H9 (cell line): ENCODE data around the gene GFRA1. TPM values are rescaled to one million over a fixed set of nuclear protein-coding genes. Genes with fewer than 3 reads are reported as not detected.

ENCODE experiments used
- DNase-seq: peaks from one replicate; pipeline ENCODE4 v3.0.0-alpha.2; 2017
- H2AFZ ChIP-seq: one replicate; pipeline ENCODE4 v1.6.1; 2013; ENCODE audit warnings: mild to moderate bottlenecking, low read length, control low read depth, moderate library complexity
- H2AK5ac ChIP-seq: 2 replicates; pipeline ENCODE4 v1.6.1; 2013; ENCODE audit warnings: low read length, control low read depth, mixed read lengths; ENCODE audit not compliant: insufficient read length
- H2BK120ac ChIP-seq: one replicate; pipeline ENCODE4 v1.6.1; 2013; ENCODE audit warnings: low read depth, mild to moderate bottlenecking, low read length, control low read depth, inconsistent platforms; ENCODE audit not compliant: poor library complexity, severe bottlenecking
- H2BK12ac ChIP-seq: 2 replicates; pipeline ENCODE4 v1.6.1; 2013; ENCODE audit warnings: low read length, control low read depth, mixed read lengths, low read depth; ENCODE audit not compliant: insufficient read length
- H2BK15ac ChIP-seq: 2 replicates; pipeline ENCODE4 v1.6.1; 2013; ENCODE audit warnings: low read depth, low read length, control low read depth
- H2BK20ac ChIP-seq: one replicate; pipeline ENCODE4 v1.6.1; 2013; ENCODE audit warnings: low read depth, mild to moderate bottlenecking, low read length, control low read depth, inconsistent platforms; ENCODE audit not compliant: poor library complexity, severe bottlenecking
- H2BK5ac ChIP-seq: 2 replicates; pipeline ENCODE4 v1.6.1; 2013; ENCODE audit warnings: low read length, control low read depth, mixed read lengths; ENCODE audit not compliant: insufficient read length
- H3K14ac ChIP-seq: 2 replicates; pipeline ENCODE4 v1.6.1; 2013; ENCODE audit warnings: low read length, control low read depth; ENCODE audit not compliant: insufficient read depth
- H3K18ac ChIP-seq: 2 replicates; pipeline ENCODE4 v1.6.1; 2013; ENCODE audit warnings: low read depth, mild to moderate bottlenecking, mixed read lengths, low read length, control low read depth; ENCODE audit not compliant: insufficient read length
- H3K23ac ChIP-seq: 2 replicates; pipeline ENCODE4 v1.6.1; 2013; ENCODE audit warnings: low read length, control low read depth, mixed read lengths, low read depth; ENCODE audit not compliant: insufficient read length
- H3K23me2 ChIP-seq: 2 replicates; pipeline ENCODE4 v1.6.1; 2013; ENCODE audit warnings: low read depth, mild to moderate bottlenecking, mixed read lengths, low read length, control low read depth; ENCODE audit not compliant: insufficient read length, poor library complexity, severe bottlenecking
- H3K27ac ChIP-seq: 2 replicates; pipeline ENCODE4 v1.5.1; 2013; ENCODE audit warnings: low read length, control low read depth, mixed read lengths, low read depth; ENCODE audit not compliant: insufficient read length
- H3K27me3 ChIP-seq: 2 replicates; pipeline ENCODE4 v1.6.1; 2013; ENCODE audit warnings: low read length, control low read depth, inconsistent platforms; ENCODE audit not compliant: insufficient read depth
- H3K4ac ChIP-seq: 2 replicates; pipeline ENCODE4 v1.6.1; 2013; ENCODE audit warnings: low read depth, mild to moderate bottlenecking, control low read depth, inconsistent platforms, low read length, moderate library complexity
- H3K4me1 ChIP-seq: 2 replicates; pipeline ENCODE4 v1.6.1; 2013; ENCODE audit warnings: low read length, control low read depth, inconsistent platforms; ENCODE audit not compliant: insufficient read depth
- H3K4me2 ChIP-seq: 2 replicates; pipeline ENCODE4 v1.6.1; 2013; ENCODE audit warnings: low read length, control low read depth, mixed read lengths; ENCODE audit not compliant: insufficient read length, insufficient read depth
- H3K56ac ChIP-seq: 2 replicates; pipeline ENCODE4 v1.6.1; 2013; ENCODE audit warnings: low read depth, mild to moderate bottlenecking, mixed read lengths, low read length, control low read depth; ENCODE audit not compliant: insufficient read length
- H3K79me1 ChIP-seq: 2 replicates; pipeline ENCODE4 v1.6.1; 2013; ENCODE audit warnings: low read depth, mild to moderate bottlenecking, moderate library complexity, low read length, control low read depth, inconsistent platforms; ENCODE audit not compliant: insufficient read depth, poor library complexity, severe bottlenecking
- H3K79me2 ChIP-seq: 2 replicates; pipeline ENCODE4 v1.6.1; 2013; ENCODE audit warnings: low read length, control low read depth, inconsistent platforms; ENCODE audit not compliant: insufficient read depth
- H3K9ac ChIP-seq: 2 replicates; pipeline ENCODE4 v1.6.1; 2013; ENCODE audit warnings: low read length, control low read depth, mixed read lengths; ENCODE audit not compliant: insufficient read length; ENCODE audit errors: extremely low read depth
- H3K9me3 ChIP-seq: one replicate; pipeline ENCODE4 v1.6.1; 2013; ENCODE audit warnings: low read depth, low read length, inconsistent platforms; ENCODE audit not compliant: control insufficient read depth
- H3T11ph ChIP-seq: one replicate; pipeline ENCODE4 v1.6.1; 2013; ENCODE audit warnings: mild to moderate bottlenecking, low read length, control low read depth, inconsistent platforms
- H4K20me1 ChIP-seq: one replicate; pipeline ENCODE4 v1.6.1; 2013; ENCODE audit not compliant: control insufficient read depth, insufficient read length, insufficient read depth
- H4K5ac ChIP-seq: 2 replicates; pipeline ENCODE4 v1.6.1; 2013; ENCODE audit warnings: low read depth, mild to moderate bottlenecking, mixed read lengths, low read length, control low read depth; ENCODE audit not compliant: insufficient read length
- H4K8ac ChIP-seq: replicated peaks from 2 replicates; pipeline ENCODE4 v1.6.1; 2013; ENCODE audit warnings: low read length, control low read depth, mixed read lengths, low read depth; ENCODE audit not compliant: insufficient read length
- H4K91ac ChIP-seq: 2 replicates; pipeline ENCODE4 v1.6.1; 2013; ENCODE audit warnings: low read depth, mild to moderate bottlenecking, moderate library complexity, mixed read lengths, low read length, control low read depth; ENCODE audit not compliant: insufficient read length
- H3K27ac Mint-ChIP-seq, 3 experiments: 2 replicates in 2 of 3; 3 replicates in 1 of 3; pipeline ENCODE4 v1.8.0; 2020 to 2021; ENCODE audit warnings: mixed read lengths in 3 of 3, mild to moderate bottlenecking in 1 of 3, moderate library complexity in 1 of 3
- H3K27me3 Mint-ChIP-seq: 2 replicates; pipeline ENCODE4 v1.8.0; 2021; ENCODE audit warnings: low read depth, mild to moderate bottlenecking, moderate library complexity, mixed read lengths
- H3K36me3 Mint-ChIP-seq, 3 experiments: 2 replicates in 2 of 3; 3 replicates in 1 of 3; pipeline ENCODE4 v1.8.0; 2020 to 2021; ENCODE audit warnings: low read depth in 3 of 3, mixed read lengths in 3 of 3; ENCODE audit not compliant: insufficient read depth in 1 of 3
- H3K4me1 Mint-ChIP-seq, 2 experiments: 2 replicates each; pipeline ENCODE4 v1.8.0; 2020; ENCODE audit warnings: mixed read lengths in 2 of 2
- H3K4me3 Mint-ChIP-seq, 2 experiments: 2 replicates in 1 of 2; 3 replicates in 1 of 2; pipeline ENCODE4 v1.8.0; 2020 to 2021; ENCODE audit warnings: mild to moderate bottlenecking in 2 of 2, mixed read lengths in 2 of 2, moderate library complexity in 1 of 2
- H3K9me3 Mint-ChIP-seq, 2 experiments: 2 replicates in 1 of 2; 3 replicates in 1 of 2; pipeline ENCODE4 v1.8.0; 2020; ENCODE audit warnings: mild to moderate bottlenecking in 2 of 2, mixed read lengths in 2 of 2, moderate library complexity in 1 of 2
- WGBS: extraction: QIAGEN DNeasy Blood & Tissue Kit; methylation state at CpG from one replicate; pipeline ENCODE4 v1.1.7; 2013; ENCODE audit warnings: missing lambda C conversion rate, low lambda C conversion rate, mixed read lengths; ENCODE audit not compliant: insufficient read length; ENCODE audit errors: extremely low coverage; 5-methylcytosine and 5-hydroxymethylcytosine counted together
- total RNA-seq: library from RNA; stranded (reverse); gene quantifications from 2 replicates; pipeline ENCODE4 v1.2.1, GENCODE V29; 2021
- TF ChIP-seq, protein P1 (sequence below): fragments of 200-600 bp; sonication (generic); conservative IDR thresholded peaks from 3 replicates; pipeline ENCODE4 v1.8.0; 2021; ENCODE audit warnings: antibody characterized with exemption, mild to moderate bottlenecking

The GFRA1 gene
- total RNA-seq, 1 experiment from 2014 or later: 0.24 TPM

GRCh38 chr10:116159197-116159596, 113.8 kb downstream of the GFRA1 start:
- H3K36me3 Mint-ChIP-seq: peaks cover 0 to 3% (median 0%) of the 10 kb centered on the region in 3 experiments; a peak in 6 of 7 replicates
- 0 out of 4 replicates have a peak, but pooled peaks cover 0 to under 1% of the 10 kb centered on the region in 2 experiments for H3K4me1 Mint-ChIP-seq
- no peaks in the 10 kb centered on the region for H3K27me3 ChIP-seq

More at GRCh38 chr10:116159197-116159596, 113.8 kb downstream of the GFRA1 start:
- Histone ChIP-seq H2BK20ac (no peak overlapping the region), H2BK12ac (no peak overlapping the region), H3K14ac (no peak overlapping the region), H3K9ac (no peak overlapping the region), H2AK5ac (no peak overlapping the region), H3K18ac (no peak overlapping the region), H4K91ac (no peak overlapping the region), H3K4ac (no peak overlapping the region), H3K79me2 (no peaks in the 10 kb centered on the region), H4K20me1 (no peaks in the 10 kb centered on the region), H4K5ac (no peak overlapping the region), H4K8ac (no peak overlapping the region), H3K56ac (no peak overlapping the region), H2BK15ac (no peak overlapping the region), H3K4me2 (no peak overlapping the region), H3K79me1 (no peaks in the 10 kb centered on the region), H3K4me1 (no peaks in the 10 kb centered on the region), H3K23me2 (no peaks in the 10 kb centered on the region), H2AFZ (no peak overlapping the region), H3K27ac (no peak overlapping the region), H3K23ac (no peak overlapping the region), H3T11ph (no peak overlapping the region), H2BK5ac (no peak overlapping the region), H3K9me3 (no peaks in the 10 kb centered on the region), H2BK120ac (no peak overlapping the region)
- H3K27ac Mint-ChIP-seq: no peak overlapping the region; a peak in 1 of 7 replicates
- H3K4me3 Mint-ChIP-seq: no peak overlapping the region
- TF ChIP-seq, protein P1, sequence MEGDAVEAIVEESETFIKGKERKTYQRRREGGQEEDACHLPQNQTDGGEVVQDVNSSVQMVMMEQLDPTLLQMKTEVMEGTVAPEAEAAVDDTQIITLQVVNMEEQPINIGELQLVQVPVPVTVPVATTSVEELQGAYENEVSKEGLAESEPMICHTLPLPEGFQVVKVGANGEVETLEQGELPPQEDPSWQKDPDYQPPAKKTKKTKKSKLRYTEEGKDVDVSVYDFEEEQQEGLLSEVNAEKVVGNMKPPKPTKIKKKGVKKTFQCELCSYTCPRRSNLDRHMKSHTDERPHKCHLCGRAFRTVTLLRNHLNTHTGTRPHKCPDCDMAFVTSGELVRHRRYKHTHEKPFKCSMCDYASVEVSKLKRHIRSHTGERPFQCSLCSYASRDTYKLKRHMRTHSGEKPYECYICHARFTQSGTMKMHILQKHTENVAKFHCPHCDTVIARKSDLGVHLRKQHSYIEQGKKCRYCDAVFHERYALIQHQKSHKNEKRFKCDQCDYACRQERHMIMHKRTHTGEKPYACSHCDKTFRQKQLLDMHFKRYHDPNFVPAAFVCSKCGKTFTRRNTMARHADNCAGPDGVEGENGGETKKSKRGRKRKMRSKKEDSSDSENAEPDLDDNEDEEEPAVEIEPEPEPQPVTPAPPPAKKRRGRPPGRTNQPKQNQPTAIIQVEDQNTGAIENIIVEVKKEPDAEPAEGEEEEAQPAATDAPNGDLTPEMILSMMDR: no peak
- peaks cover 6 to 8% of the 10 kb centered on the region in 2 experiments; a peak in 3 of 5 replicates for H3K9me3 Mint-ChIP-seq
- DNase-seq: no peak
- no CpG with 5 or more reads among the region's 2 CpGs for WGBS
- H3K27me3 Mint-ChIP-seq: peaks cover 3% of the 10 kb centered on the region
